ENCODE data around the gene EVX2.

- TF ChIP-seq CTCF (IDR thresholded peaks at IDR 0.05) = no peak
- no peak for TF ChIP-seq POLR2AphosphoS5 (IDR thresholded peaks at IDR 0.05)
- TF ChIP-seq EP300 (IDR thresholded peaks at IDR 0.05) = no peak
- TF ChIP-seq POLR2A (IDR thresholded peaks at IDR 0.05) = no peak
Observed at GRCh38 chr2:176035013-176035691, 48.6 kb downstream of the EVX2 start.

Measured in stomach (tissue), 4 donors.